Embryonic facial prominence (tissue), 1 donor: ENCODE data around the gene ADGB.

Experiments used
- DNase-seq: peaks from one replicate; pipeline ENCODE4 v3.0.0-alpha.2; 2016; ENCODE audit errors: extremely low spot score

The ADGB gene

GRCh38 chr6:146634022-146634421 is 35.2 kb downstream of the ADGB start:
- no peak for DNase-seq

- no peak for DNase-seq
Observed at GRCh38 chr6:146635165-146635564, 36.4 kb downstream of the ADGB start.

GRCh38 chr6:146636481-146636880 is 37.7 kb downstream of the ADGB start:
- no peak for DNase-seq

GRCh38 chr6:146642921-146643320 is 44.1 kb downstream of the ADGB start:
- DNase-seq: no peak

GRCh38 chr6:146650799-146651481 is 52.2 kb downstream of the ADGB start:
- no peak for DNase-seq

GRCh38 chr6:146651482-146651863 is 52.7 kb downstream of the ADGB start:
- DNase-seq: no peak

GRCh38 chr6:146657432-146657831 is 58.7 kb downstream of the ADGB start:
- DNase-seq: no peak

GRCh38 chr6:146664871-146665360 is 66.1 kb downstream of the ADGB start:
- no peak for DNase-seq

GRCh38 chr6:146666909-146667308 is 68.1 kb downstream of the ADGB start:
- DNase-seq: no peak

- no peak for DNase-seq
Observed at GRCh38 chr6:146670161-146670560, 71.4 kb downstream of the ADGB start.

GRCh38 chr6:146673069-146673468 is 74.3 kb downstream of the ADGB start:
- DNase-seq: no peak

GRCh38 chr6:146679386-146679785 is 80.6 kb downstream of the ADGB start:
- DNase-seq: no peak

GRCh38 chr6:146682919-146683318 is 84.1 kb downstream of the ADGB start:
- no peak for DNase-seq

- DNase-seq: no peak
Observed at GRCh38 chr6:146689806-146690205, 91.0 kb downstream of the ADGB start.

- no peak for DNase-seq
Observed at GRCh38 chr6:146693342-146693741, 94.6 kb downstream of the ADGB start.

- DNase-seq: no peak
Observed at GRCh38 chr6:146697921-146698320, 99.1 kb downstream of the ADGB start.

- peak; percentile 61 for DNase-seq
Observed at GRCh38 chr6:146700078-146700686, 101.4 kb downstream of the ADGB start.

GRCh38 chr6:146701632-146702031 is 102.9 kb downstream of the ADGB start:
- DNase-seq: no peak

- DNase-seq: no peak
Observed at GRCh38 chr6:146709036-146709622, 110.4 kb downstream of the ADGB start.

- DNase-seq: no peak
Observed at GRCh38 chr6:146719387-146719786, 120.6 kb downstream of the ADGB start.

GRCh38 chr6:146739696-146740095 is 140.9 kb downstream of the ADGB start:
- DNase-seq: no peak

GRCh38 chr6:146741609-146742008 is 142.8 kb downstream of the ADGB start:
- DNase-seq: no peak

GRCh38 chr6:146753306-146753705 is 154.5 kb downstream of the ADGB start:
- no peak for DNase-seq
